Kidney (tissue), 14 donors: Measurements from ENCODE around the gene NAV1. TPM values are rescaled to one million over a fixed set of nuclear protein-coding genes. Genes with fewer than 3 reads are reported as not detected.

Experiments
- DNase-seq, 5 donors: peaks; one replicate each; pipeline ENCODE4 v3.0.0-alpha.2; 2013 to 2020
- FAIRE-seq: peaks from 2 replicates; lab custom pipeline; 2012; peaks lifted over from hg19 to GRCh38; lab: Jason Lieb, UNC
- H3K27ac ChIP-seq, 2 donors: one replicate each; pipeline ENCODE4 v1.7.0; 2013; ENCODE audit warnings: low read depth in 2 of 2, low read length in 2 of 2, inconsistent platforms in 1 of 2
- H3K27me3 ChIP-seq: one replicate; pipeline ENCODE4 v1.7.1; 2013; ENCODE audit warnings: low read length, inconsistent platforms; ENCODE audit not compliant: control insufficient read depth, insufficient read depth
- H3K36me3 ChIP-seq, 3 donors: one replicate each; pipeline versions ENCODE4 v1.7.0 to v1.7.1; 2013; ENCODE audit warnings: low read length in 3 of 3, control low read depth in 1 of 3, inconsistent platforms in 1 of 3; ENCODE audit not compliant: insufficient read depth in 3 of 3, control insufficient read depth in 2 of 3
- H3K4me1 ChIP-seq, 3 donors: one replicate each; pipeline versions ENCODE4 v1.7.0 to v1.7.1; 2013; ENCODE audit warnings: low read length in 3 of 3, inconsistent platforms in 1 of 3, low read depth in 1 of 3; ENCODE audit not compliant: control insufficient read depth in 2 of 3, insufficient read depth in 2 of 3
- H3K4me3 ChIP-seq, 3 donors: one replicate each; pipeline versions ENCODE4 v1.7.0 to v1.8.1; 2013; ENCODE audit warnings: low read length in 3 of 3, control low read depth in 1 of 3, inconsistent platforms in 1 of 3
- H3K9ac ChIP-seq, 3 donors: one replicate each; pipeline versions ENCODE4 v1.7.0 to v1.7.1; 2013; ENCODE audit warnings: low read length in 3 of 3, control low read depth in 1 of 3, inconsistent platforms in 1 of 3
- H3K9me3 ChIP-seq, 3 donors: one replicate each; pipeline versions ENCODE4 v1.7.0 to v1.7.1; 2013; ENCODE audit warnings: low read length in 3 of 3, control low read depth in 1 of 3, inconsistent platforms in 1 of 3; ENCODE audit not compliant: control insufficient read depth in 2 of 3, insufficient read depth in 1 of 3
- CTCF ChIP-seq: IDR thresholded peaks from 3 replicates; pipeline ENCODE4 v1.5.1; 2012; ENCODE audit warnings: mild to moderate bottlenecking, moderate library complexity, borderline replicate concordance; ENCODE audit not compliant: insufficient read depth; ENCODE audit errors: extremely low read depth
- intact Hi-C: fragments of 100-400 bp; cut with DNase I; formaldehyde crosslinking; loops from one replicate; pipeline ENCODE4 v1.11.1; 2022
- polyA plus RNA-seq: library from polyadenylated mRNA; stranded (reverse); fragments of 350-450 nt; fragmentation: Illumina TruSeq; extraction: RNeasy Lipid Tissue Mini Kit (QIAGEN cat#74804); gene quantifications from one replicate; pipeline ENCODE4 v1.2.3, GENCODE V29; 2014; ENCODE audit warnings: low read depth, low replicate concordance; ENCODE audit not compliant: insufficient read depth
- total RNA-seq: library from RNA; stranded (reverse); fragmentation: NEBNext Ultra II Directional; extraction: Animal tissue kit (Norgen Biotek cat#: 25700); gene quantifications from one replicate; pipeline ENCODE4 v1.2.1, GENCODE V29; 2021
- donor health status: control.
- donor health status: control.
- donor health status: control.
- donor health status: control.
- donor health status: control.
- donor health status: DM: yes; HTN: yes; CAD: no.
- donor health status: Normal renal cell carcinoma (clear cell type).

Gene NAV1
- total and polyA plus RNA-seq, 2 donors from 2014 or later, result 1.7 to 23.0 TPM

GRCh38 chr1:201527879-201528278, 11.0 kb upstream of the NAV1 start:
- no peak for TF ChIP-seq CTCF
- Histone ChIP-seq H3K36me3 (no peaks in the 10 kb centered on the region), H3K4me3 (no peak overlapping the region), H3K4me1 (no peaks in the 10 kb centered on the region), H3K9ac (no peak overlapping the region), H3K9me3 (no peaks in the 10 kb centered on the region), H3K27ac (no peak overlapping the region), H3K27me3 (no peaks in the 10 kb centered on the region)
- FAIRE-seq, result no peak
- intact Hi-C loops, result no loop called here
- no peak for DNase-seq

- FAIRE-seq (no peak), DNase-seq (no peak)
- H3K4me3 ChIP-seq, result no peak overlapping the region
- no peak overlapping the region for H3K27ac ChIP-seq
- no peaks in the 10 kb centered on the region for H3K27me3 ChIP-seq
- no peaks in the 10 kb centered on the region for H3K9me3 ChIP-seq
- no peaks in the 10 kb centered on the region for H3K36me3 ChIP-seq
- H3K4me1 ChIP-seq, result no peaks in the 10 kb centered on the region
- TF ChIP-seq CTCF, result no peak
- H3K9ac ChIP-seq, result no peak overlapping the region
- intact Hi-C loops, result no loop called here
These were observed 10.2 kb upstream of the NAV1 start for GRCh38 chr1:201528631-201529252.

DNA sequence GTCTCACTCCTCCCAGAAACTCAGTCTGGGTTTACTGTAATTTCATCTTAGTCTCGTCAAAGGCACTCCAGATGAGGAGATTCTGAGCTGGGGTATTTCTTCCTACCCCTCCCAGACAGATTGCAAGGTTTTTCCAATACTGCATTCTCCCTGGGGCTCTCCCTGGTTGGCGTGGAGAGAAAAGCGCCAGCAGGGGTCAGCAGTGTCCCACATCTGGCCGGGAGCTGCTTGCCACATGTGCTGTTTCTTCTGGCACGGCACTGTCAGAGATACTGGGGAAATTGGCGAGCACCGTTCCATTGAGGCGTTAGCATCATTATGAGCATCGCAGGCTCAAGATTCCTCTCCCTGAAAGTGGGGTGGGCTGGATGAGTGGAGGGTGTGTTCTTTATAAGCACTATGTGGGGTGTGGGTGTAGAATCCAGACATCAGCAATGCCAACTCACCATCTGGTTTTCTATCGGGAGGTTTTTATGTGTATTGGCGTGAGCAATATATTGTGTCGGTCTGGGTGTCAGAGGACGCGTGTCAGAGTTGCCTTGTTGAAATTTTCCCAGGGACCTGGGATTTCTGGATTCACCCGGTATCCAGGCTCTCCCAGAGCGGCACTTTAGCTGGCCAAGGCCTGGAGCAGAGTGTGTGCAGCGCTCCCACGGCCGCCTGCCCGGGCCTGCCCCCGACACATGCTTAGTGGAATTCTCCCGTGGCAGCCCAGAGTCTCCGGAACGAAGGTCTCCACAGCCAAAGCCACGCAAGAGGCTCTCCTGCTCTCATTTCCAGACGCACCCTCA, 8.0 kb upstream of the NAV1 start:
- Histone ChIP-seq H3K4me3 (no peak overlapping the region), H3K9me3 (no peaks in the 10 kb centered on the region), H3K9ac (no peak overlapping the region), H3K4me1 (no peaks in the 10 kb centered on the region), H3K36me3 (no peaks in the 10 kb centered on the region), H3K27ac (peak overlapping the region in 1 of 2 donors; percentile 12), H3K27me3 (no peaks in the 10 kb centered on the region)
- DNase-seq (peak; percentile 81 to 89 (median 84)), FAIRE-seq (no peak)
- peak; percentile 80 for TF ChIP-seq CTCF
- intact Hi-C loops, result no loop called here
